HEK293T (cell line): Measurements from ENCODE around the gene BOD1.

Source experiments
- ARNT ChIP-seq: fragments of 450-650 bp; IDR thresholded peaks from 2 replicates; pipeline ENCODE4 v1.6.1; 2017; ENCODE audit warnings: mild to moderate bottlenecking
- BHLHE40 ChIP-seq: fragments of 450-650 bp; IDR thresholded peaks from 2 replicates; pipeline ENCODE4 v1.6.1; 2016; ENCODE audit warnings: mild to moderate bottlenecking, moderate library complexity, borderline replicate concordance
- ELF4 ChIP-seq: fragments of 450-650 bp; IDR thresholded peaks from 2 replicates; pipeline ENCODE4 v1.6.1; 2017; ENCODE audit warnings: antibody characterized with exemption
- FOXA1 ChIP-seq: fragments of 450-650 bp; IDR thresholded peaks from 2 replicates; pipeline ENCODE4 v1.6.1; 2016; ENCODE audit warnings: mild to moderate bottlenecking
- FOXM1 ChIP-seq: fragments of 450-650 bp; IDR thresholded peaks from 2 replicates; pipeline ENCODE4 v1.6.1; 2017; ENCODE audit warnings: mild to moderate bottlenecking, borderline replicate concordance
- LEF1 ChIP-seq: fragments of 450-650 bp; IDR thresholded peaks from 2 replicates; pipeline ENCODE4 v1.6.1; 2017; ENCODE audit warnings: mild to moderate bottlenecking, borderline replicate concordance
- SP1 ChIP-seq: fragments of 450-650 bp; IDR thresholded peaks from 2 replicates; pipeline ENCODE4 v1.6.1; 2017
- SUZ12 ChIP-seq: fragments of 450-650 bp; IDR thresholded peaks from 2 replicates; pipeline ENCODE4 v1.6.1; 2016; ENCODE audit warnings: mild to moderate bottlenecking
- ZNF384 ChIP-seq: fragments of 450-650 bp; IDR thresholded peaks from 2 replicates; pipeline ENCODE4 v1.6.1; 2016

GRCh38 chr5:173638126-173639040 lies 21.9 kb upstream of the BOD1 start:
- TF ChIP-seq LEF1 (no peak), SP1 (no peak), ELF4 (no peak), SUZ12 (no peak), ARNT (no peak), FOXM1 (no peak), ZNF384 (no peak), FOXA1 (no peak), BHLHE40 (no peak)
